GM21447 (cell line): Measurements from ENCODE around the gene UBR1.
A peak's percentile ranks its signal among the peaks of the same experiment; 100 is the strongest.
"Not testable (repeated sequence)": the region's sequence is repeated elsewhere in the genome, so short reads cannot be mapped to it uniquely, and the experiment has no call there.

Source experiments
- ATAC-seq: cut with Tn5 transposase; IDR thresholded peaks from one replicate; pipeline ENCODE4 v1.9.1; 2021; ENCODE audit not compliant: unreplicated experiment

Gene UBR1

GRCh38 chr15:42984493-42985034, 121.3 kb downstream of the UBR1 start:
- no peak for ATAC-seq

GRCh38 chr15:42979113-42979512, 126.7 kb downstream of the UBR1 start:
- not testable (repeated sequence) for ATAC-seq

- no peak for ATAC-seq
Observed at GRCh38 chr15:42974202-42974862, 131.5 kb downstream of the UBR1 start.

GRCh38 chr15:42973114-42973513, 132.7 kb downstream of the UBR1 start:
- no peak for ATAC-seq

GRCh38 chr15:42971830-42972229, 134.0 kb downstream of the UBR1 start:
- no peak for ATAC-seq

- ATAC-seq, result no peak
Observed at GRCh38 chr15:42964476-42964875, 141.4 kb downstream of the UBR1 start.

GRCh38 chr15:42955518-42955917, 150.3 kb downstream of the UBR1 start:
- no peak for ATAC-seq

GRCh38 chr15:42954291-42954690, 151.5 kb downstream of the UBR1 start:
- no peak for ATAC-seq

- ATAC-seq, result not testable (repeated sequence)
Observed at GRCh38 chr15:42948898-42949297, 156.9 kb downstream of the UBR1 start.

GRCh38 chr15:42940527-42940926, 165.3 kb downstream of the UBR1 start:
- no peak for ATAC-seq

- ATAC-seq, result no peak
Observed at GRCh38 chr15:42939841-42940240, 166.0 kb downstream of the UBR1 start.

GRCh38 chr15:42937143-42937542, 168.7 kb downstream of the UBR1 start:
- no peak for ATAC-seq

GRCh38 chr15:42933886-42934667, 171.8 kb downstream of the UBR1 start:
- no peak for ATAC-seq

GRCh38 chr15:42932833-42933515, 172.9 kb downstream of the UBR1 start:
- no peak for ATAC-seq

GRCh38 chr15:42931702-42932486, 173.9 kb downstream of the UBR1 start:
- ATAC-seq, result no peak

GRCh38 chr15:42929306-42929848, 176.5 kb downstream of the UBR1 start:
- ATAC-seq, result no peak

GRCh38 chr15:42921342-42921731, 184.5 kb downstream of the UBR1 start:
- peak; percentile 13 for ATAC-seq

GRCh38 chr15:42920519-42921341, 185.1 kb downstream of the UBR1 start, which contains the start of gene TTBK2:
TSS of gene TTBK2 (minus strand) at chr15:42920778. CDS start at chr15:42878617, 42,161 bp downstream.
- peak; percentile 83 for ATAC-seq

- ATAC-seq, result peak; percentile 20
Observed at GRCh38 chr15:42919799-42920518, 185.9 kb downstream of the UBR1 start.
